IPS-11a (cell line): ENCODE measurements around the gene GRIP1.

Source experiments
- H3K4me3 ChIP-seq: one replicate; pipeline ENCODE4 v1.5.1; 2013; ENCODE audit warnings: low read depth, low read length, control low read depth

The GRIP1 gene

DNA sequence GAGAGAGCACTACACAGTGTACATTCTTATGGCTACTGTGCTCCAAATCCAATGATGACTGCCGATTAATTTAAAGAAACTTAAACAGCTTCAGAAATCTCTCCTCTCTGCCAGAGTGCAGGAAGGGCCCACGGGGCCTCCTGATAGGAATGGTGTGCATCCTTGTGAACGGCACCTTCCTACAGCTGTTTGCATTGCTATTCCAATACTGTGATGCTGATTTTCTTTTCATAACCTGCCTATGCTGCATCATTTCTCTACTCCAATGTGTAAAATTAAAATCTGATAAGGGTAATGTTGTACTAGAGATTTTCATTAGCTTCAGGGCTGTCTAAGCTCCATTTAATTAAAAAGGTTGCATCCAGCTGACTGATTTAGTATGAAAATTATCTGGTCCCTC lies 217.5 kb downstream of the GRIP1 start:
- no peak overlapping the region for H3K4me3 ChIP-seq

DNA sequence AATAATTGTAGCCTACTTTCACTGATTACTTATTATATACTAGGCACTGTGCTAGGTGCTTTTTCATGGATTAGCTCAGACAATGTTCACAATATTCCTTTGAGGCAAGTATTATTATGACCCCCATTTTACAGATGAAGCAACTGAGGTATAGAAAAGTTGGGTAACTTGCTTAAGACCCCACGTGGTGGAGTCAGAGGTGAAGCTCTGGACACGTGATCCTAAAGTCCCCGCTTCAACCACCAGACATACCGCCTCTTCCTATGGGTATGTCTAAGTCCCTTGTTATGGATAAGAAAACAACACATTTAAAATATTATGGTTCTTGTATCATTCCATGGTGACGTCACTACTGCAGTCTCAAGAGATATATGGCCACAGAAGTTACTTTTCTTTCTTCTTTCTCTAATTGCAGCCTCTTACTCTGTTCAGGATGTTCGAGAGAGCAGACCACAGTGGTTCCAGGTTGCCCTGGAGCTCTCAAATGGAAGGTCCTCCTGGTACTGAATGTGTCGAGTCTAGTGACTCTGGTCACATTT lies 218.9 kb downstream of the GRIP1 start:
- no peak overlapping the region for H3K4me3 ChIP-seq

DNA sequence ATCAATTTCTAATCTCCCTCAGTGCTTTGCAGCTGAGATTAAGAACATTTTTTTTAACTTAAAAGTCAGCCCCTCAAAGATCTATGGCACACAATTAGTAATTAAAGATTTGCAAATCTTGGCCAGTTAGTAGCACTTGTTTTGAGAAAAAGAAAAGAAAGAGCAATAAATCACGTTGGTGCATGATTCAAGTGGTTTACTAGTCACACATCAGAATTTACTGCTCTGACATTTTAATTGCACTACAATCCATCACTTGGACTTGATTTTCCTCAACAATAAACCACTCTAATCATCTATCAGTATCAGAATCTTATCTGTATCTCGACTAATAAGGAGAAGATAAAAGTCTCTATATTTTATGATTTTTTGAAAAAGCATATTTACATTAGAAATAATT lies 222.3 kb downstream of the GRIP1 start:
- no peak overlapping the region for H3K4me3 ChIP-seq

DNA sequence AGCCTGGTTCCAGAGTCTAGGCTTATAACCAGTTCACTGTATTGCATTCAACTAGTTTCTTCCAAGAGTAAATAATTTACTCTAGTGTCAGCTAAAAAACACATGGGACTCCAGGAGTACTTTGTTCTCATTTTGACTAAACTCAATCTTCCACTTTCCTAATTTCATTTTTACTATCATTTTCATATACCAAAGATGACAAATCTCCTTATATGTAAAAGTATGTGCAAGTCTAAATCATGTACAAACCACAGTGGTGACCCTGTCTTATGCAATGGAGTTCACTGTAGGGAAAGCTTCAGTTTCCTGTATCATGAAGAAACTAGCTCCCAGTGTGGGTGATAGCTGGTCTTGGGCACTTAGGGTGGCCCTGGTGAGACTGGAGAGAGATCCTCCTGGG lies 225.0 kb downstream of the GRIP1 start:
- no peak overlapping the region for H3K4me3 ChIP-seq

DNA sequence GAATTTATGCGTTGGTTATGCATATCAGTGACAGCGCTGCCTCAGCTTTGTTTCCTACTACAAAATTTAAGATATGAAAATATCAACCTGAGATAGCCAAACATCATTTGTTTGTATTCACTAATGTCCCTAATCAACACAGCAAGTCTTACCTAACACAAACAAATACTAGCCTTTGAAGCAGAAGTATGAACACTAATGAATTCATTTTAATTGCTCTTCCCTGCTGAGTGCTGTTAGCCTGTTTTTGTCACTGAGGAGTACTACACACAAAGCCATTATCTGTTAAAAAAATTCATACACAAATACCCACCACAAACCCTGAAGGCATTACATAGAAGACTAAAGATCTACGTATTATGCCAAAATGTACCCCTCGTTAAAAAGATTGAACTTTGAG lies 225.8 kb downstream of the GRIP1 start:
- no peak overlapping the region for H3K4me3 ChIP-seq

DNA sequence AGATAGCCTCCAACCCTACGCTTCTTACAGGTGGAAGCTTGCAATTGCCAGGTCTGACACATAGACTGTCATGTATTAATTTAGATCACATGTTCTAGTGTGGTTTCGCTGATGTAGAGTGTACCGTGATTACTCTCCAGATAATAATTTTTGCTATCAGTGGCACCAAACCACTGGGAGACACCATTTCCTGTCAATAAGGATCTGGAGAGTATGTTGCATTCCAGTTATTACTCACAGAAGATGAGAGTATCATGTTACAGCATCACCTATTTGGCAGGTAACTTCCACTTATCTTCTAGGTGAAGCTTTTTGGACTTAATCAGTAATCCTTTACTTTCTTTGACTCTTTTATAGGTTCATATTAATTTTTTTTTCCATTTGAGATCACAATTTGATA lies 229.3 kb downstream of the GRIP1 start:
- no peak overlapping the region for H3K4me3 ChIP-seq

DNA sequence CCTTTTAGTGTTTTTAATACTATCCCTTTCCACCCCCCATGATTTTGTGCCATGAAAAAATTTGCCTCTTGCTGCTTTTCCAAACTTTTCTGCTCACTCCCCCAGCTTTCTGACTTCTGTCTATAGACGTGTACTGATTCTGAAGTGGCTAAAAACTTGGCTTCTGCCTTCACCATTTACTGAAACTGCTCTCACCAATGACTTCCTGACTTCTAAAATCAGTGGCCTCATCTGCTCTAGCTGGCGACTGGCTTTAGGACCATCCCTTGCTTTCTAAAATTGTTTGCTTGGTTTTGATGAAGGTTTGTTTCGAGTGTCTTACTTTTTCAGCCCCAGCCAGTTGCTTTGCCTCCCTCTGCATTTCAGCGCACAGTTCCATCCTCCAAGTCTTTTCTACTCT lies 231.2 kb downstream of the GRIP1 start:
- no peak overlapping the region for H3K4me3 ChIP-seq

DNA sequence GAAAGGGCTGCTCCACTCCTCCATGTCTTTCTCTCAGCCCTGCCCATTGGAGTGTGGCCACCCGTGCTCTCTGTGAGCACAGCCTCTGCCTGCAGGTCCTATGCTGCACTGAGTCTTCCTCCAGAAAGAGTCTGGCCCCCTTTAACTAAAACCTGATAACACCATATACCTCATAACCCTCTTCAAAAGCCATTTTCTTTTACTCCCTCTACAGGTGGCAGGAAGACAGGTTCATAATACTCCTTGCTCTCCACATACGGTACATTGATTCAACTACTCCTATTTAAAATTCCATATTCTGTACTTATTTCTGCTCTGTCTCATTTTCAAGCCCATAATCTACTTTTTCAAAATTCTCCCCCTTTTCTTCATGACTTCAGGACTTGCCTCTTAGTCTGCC lies 232.6 kb downstream of the GRIP1 start:
- H3K4me3 ChIP-seq: no peak overlapping the region

DNA sequence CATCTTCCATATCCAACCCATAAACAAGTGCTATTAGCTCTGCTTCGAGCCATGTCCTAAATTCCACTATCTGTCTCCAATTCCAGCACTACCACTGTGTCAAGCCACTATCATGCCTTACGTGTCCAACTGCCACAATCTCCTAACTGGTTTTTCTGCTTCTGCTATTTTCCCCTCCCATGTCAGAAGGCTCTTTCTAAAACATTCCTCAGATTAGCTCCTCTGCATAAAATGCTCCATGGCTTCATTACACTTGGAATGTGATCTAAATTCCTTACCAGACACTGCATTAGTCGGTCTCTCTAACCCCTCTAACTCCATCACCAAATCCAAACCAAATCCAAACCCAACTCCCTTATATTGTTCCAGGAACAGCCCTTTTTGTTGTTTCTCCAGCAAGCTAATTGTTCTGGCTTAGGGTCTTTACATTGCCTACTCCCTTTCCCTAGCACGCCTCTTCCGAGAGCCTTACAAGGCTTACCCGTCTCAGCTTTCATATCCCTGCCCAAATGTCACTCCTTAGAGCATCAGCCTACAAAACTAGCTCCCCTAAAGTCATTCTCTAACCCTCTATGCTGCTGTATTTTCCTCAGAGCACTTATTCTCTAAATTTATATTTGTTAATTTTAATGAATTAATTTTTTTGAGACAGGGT lies 236.8 kb downstream of the GRIP1 start:
- no peak overlapping the region for H3K4me3 ChIP-seq

DNA sequence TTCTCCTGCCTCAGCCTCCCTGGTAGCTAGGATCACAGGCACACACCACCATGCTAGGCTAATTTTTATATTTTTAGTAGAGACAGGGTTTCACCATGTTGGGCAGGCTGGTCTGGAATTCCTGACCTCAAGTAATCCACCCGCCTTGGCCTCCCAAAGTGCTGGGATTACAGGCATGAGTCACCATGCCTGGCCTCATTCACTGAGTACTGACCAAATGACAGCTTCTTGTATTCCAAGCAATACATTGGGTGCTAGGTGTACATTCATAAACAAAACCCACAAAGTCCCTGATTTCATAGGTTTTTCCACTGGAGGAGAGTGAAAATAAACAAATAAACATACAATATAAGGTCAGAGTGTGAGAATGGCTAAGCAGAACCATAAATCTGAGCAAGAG lies 240.3 kb downstream of the GRIP1 start:
- H3K4me3 ChIP-seq: no peak overlapping the region

DNA sequence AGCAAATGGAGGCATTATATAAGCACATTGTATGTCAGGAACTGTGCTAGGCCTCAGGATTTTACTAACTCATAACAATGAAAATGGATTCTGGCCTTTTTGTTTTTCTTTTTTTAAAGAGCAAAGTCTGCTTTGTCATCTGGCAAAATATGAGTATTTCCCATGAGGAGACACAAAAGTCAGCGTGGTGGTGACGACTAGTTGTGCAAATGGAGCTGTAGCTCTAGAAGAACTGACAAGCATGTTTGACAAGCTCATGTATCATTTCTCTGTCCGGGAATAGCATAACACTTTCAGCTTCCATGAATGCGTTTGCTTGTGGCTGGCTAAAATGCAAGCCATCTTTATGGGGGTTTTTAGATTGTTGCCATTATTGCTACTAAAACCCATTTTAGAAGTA lies 248.8 kb downstream of the GRIP1 start:
- no peak overlapping the region for H3K4me3 ChIP-seq

DNA sequence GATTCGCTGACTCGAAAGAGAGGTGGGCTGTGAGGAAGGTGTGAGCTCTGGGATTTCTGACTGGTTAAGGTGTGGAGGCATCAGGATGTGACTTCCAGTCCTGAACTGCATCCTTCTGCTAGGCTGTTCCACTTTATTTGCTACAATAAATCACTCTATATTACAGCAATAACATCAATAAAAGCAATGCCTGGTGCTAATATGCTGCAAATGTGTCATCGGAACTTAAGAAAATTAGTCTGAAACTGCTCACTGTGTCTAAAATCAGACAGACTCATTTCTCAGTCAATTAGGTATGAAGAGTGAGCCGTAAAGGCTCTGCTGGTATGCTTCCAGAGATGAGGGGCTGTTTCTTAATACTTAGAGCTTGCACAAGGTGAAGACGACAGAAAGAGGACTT lies 250.0 kb downstream of the GRIP1 start:
- H3K4me3 ChIP-seq: no peak overlapping the region

DNA sequence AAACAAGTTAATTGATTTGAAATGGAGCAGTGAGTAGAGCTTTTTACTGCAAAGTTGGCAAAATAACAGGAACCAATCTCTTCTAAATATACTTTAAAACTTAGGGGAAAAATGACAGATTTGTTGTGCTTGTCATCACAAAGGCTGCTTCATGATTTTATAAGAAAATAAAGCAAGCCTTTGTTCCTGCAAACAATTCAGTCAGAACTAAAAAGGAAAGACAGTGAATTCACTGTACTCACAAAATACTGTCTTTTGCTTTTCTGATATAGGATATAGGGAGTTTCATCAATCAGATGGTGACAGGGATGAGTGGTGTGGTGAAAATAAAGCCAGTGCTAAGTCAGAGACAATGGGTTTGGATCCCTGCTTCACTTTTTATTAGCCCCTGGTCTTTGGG lies 250.6 kb downstream of the GRIP1 start:
- H3K4me3 ChIP-seq: no peak overlapping the region

DNA sequence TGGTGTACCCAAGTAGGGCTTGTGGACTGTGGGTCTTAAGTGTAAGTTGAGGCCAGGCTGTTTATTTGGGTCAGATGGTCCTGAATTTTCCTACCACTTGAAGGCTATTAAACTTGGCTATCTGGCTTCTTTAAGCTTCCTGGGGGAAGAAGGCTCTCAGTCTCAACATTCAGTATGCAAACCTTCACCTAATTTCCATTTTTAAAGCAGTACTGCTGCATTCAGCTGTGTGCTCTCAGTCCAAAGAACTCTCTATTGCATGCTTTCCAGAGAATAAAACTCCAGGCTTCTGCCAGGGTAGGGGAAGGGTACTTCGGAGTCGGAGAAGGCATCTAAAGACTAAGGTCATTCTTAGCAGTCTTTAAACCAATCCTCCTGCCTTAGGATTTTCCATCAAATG lies 252.2 kb downstream of the GRIP1 start:
- H3K4me3 ChIP-seq: no peak overlapping the region

DNA sequence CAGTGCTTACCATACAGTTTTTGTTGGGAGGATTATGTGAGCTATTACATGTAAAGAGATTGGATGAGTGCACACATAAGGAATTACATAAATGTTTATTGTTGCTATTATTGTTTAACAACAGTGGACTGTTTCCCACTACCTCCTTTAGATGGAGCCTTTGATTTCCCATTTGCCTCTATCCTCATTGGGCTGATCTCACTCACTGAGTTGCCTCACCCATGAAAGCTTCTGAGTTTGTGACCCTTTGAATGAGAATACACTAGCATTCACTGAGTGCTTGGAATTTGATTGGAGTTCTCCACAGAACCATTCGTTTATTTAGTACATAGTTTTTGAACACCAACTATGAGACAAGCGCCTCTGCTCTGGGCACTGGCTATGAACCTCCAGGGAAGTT lies 255.6 kb downstream of the GRIP1 start:
- H3K4me3 ChIP-seq: no peak overlapping the region

DNA sequence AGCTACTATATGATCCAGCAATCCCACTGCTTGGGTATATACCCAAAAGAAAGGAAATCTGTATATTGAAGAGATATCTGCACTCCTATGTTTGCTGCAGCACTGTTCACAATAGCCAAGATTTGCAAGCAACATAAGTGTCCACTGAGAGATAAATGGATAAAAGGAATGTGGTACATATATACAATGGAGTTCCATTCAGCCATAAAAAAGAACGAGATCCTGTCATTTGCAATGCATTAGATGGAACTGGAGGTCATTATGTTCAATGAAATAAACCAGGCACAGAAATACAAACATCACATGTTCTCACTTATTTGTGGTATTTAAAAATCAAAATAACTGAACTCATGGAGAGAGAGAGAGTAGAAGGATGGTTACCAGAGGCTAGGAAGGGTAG lies 260.0 kb downstream of the GRIP1 start:
- H3K4me3 ChIP-seq: no peak overlapping the region

DNA sequence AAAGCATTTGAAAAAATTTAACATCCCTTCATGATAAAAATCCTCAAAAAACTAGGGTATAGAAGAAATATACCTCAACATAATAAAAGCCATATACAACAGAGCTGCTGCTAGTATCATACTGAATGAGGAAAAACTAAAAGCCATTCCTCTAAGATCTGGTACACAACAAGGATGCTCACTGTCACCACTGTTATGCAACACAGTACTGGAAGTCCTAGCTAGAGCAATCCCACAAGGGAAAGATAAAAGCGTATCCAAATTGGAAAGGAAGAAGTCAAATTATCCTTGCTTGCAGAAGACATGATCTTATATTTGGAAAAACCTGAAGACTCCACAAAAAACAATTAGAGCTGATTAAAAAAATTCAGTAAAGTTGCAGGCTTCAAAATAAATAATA lies 261.7 kb downstream of the GRIP1 start:
- H3K4me3 ChIP-seq: no peak overlapping the region

DNA sequence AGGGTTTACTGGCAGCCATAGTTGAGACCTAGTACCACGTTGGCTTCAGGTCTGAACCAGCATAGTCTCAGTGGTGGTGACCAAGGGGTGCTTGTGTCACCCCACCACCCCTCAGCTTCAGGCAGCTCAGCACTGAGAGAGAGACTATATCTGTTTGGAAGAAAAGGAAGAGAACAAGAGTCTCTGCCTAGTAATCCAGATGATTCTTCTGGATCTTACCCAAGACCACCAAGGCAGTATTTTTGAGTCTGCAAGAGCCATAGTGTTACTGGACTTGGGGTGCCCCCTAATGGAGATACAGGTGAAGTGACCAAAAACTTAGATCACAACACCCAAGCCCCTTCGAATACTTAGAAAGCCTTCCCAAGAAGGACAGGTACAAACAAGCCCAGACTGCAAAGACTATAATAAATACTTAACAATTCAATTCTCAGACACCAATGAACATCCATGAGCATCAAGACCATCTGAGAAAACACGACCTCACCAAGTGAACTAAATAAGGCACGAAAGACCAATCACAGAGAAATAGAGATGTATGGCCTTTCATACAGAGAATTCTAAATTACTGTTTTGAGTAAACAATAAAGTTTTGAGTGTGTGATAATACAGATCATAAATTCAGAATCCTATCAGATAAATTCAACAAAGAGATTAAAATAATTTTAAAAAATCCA lies 269.5 kb downstream of the GRIP1 start:
- H3K4me3 ChIP-seq: no peak overlapping the region

DNA sequence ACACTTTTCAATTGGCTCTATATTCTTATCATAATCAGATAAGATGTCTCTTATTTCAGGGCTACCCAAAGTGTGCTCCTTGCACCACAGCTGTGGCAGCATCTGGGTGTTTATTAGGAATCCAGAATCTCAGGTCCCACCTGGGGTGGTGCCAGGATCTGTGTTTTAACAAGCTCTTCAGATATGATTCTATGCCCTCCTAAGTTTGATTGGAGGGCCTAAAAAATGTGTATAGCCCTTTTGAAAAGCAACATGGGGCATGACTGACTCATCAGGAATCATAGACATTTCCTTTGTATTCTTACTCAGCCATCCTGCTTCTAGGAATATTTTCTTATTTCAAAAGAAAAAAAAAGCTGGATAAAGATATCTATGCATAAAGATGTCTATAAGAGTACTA lies 273.5 kb downstream of the GRIP1 start:
- H3K4me3 ChIP-seq: no peak overlapping the region

DNA sequence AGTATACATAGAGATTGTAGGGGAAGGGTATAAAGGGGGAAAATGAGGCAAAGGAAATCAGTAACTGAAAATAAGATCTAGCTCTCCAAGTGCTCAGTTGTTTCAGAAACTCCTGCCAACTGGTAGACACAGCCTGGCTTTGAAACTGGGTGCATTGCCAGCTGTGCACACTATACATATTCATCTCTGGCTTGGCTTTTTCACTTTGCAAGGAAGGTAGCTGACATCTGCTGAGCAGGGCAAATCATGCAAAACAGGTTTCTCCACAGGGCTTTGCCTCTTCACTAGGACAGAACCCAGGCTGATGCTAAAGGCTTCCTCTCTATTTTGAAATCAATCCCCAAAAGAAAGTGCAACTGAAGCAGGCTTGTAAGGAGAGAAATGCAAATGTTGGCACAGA lies 275.1 kb downstream of the GRIP1 start:
- H3K4me3 ChIP-seq: no peak overlapping the region

DNA sequence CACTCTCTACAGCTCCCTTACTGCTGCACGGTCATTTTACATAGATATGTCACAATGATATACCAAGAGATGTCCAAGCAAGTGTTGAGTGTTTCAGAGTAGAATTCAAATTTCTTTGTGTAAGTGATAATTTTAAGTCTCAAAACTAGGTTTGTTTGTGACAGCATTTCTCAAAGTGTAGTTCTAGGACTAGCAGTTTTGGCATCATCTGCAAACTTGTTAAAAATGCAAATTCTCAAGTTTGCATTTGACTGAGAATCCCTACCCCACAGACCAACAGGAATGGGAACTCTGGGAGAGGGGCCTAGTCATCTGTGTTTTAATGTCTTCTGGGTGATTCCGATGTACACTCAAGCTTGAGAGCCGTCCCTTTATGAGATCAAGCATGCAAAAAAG lies 279.0 kb downstream of the GRIP1 start:
- H3K4me3 ChIP-seq: no peak overlapping the region

DNA sequence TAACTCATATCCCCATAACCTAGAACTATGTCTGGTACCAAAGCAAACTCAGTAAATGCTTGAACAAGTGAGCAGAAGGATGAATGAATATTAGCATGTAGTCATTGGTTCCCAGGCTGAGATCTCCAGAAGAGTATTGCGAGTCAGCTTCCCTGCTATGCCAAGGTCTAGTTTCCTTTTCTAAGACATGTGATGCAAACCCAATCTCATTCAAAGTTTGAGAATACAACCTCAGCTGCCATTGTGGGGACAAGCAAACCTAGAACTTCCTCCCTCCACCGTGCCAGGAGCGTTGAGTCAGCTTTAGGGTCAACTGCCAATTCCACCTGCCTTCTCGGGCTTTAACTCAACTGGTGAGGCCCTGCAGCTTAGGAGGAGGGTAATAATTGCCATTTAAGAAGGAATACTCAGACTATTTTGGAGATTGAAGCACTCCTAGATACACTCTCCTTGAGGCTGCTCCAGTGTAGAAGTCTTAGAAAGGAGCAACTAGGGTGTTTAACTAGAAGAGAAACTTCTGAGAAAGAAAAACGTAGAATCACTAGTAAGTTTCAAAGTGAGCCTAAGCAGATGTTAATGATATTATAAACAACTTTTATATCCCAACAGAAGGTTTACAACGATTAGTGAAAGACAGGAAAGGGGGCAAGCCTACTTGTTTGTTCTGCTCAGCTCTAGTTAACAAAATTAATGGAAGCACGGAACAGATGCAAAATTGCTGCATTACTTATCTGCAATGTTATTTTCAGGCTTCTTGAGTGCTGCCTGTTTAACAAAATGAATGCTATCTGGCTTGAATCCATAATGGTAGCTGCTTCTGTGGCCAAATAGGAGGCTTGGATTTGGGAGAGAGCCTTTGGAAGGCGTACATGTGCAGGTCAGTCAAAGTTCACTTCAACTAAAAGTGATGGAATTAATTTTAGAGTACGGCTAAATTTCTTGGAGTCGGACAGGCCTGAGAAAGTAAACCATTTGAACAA lies 279.7 kb downstream of the GRIP1 start:
- H3K4me3 ChIP-seq: no peak overlapping the region
